H7 (cell line): Measurements from ENCODE around the gene ZNF778. TPM values are rescaled to one million over a fixed set of nuclear protein-coding genes. Genes with fewer than 3 reads are reported as not detected.
"Not testable (repeated sequence)": the region's sequence is repeated elsewhere in the genome, so short reads cannot be mapped to it uniquely, and the experiment has no call there.

Source experiments
- DNase-seq: peaks from one replicate; pipeline ENCODE4 v3.0.0; 2012
- H3K27me3 ChIP-seq: 2 replicates; pipeline ENCODE4 v1.6.0; 2011; ENCODE audit warnings: mild to moderate bottlenecking, low read length; ENCODE audit not compliant: control insufficient read depth, insufficient read depth
- H3K36me3 ChIP-seq: replicated peaks from 2 replicates; pipeline ENCODE4 v1.5.1; 2011; ENCODE audit warnings: low read length; ENCODE audit not compliant: control insufficient read depth, insufficient read depth
- H3K4me3 ChIP-seq: 2 replicates; pipeline ENCODE4 v1.5.1; 2011; ENCODE audit warnings: low read depth, mild to moderate bottlenecking, control low read depth, low read length, moderate library complexity; ENCODE audit not compliant: insufficient read depth
- total RNA-seq: library from RNA; depleted of rRNA; stranded (reverse); fragments of >200 nt; shearing (Covaris generic); gene quantifications from 2 replicates; pipeline ENCODE4 v1.2.3, GENCODE V29; 2014

ZNF778 gene
- total RNA-seq, 1 experiment from 2014 or later, result 12.3 TPM

GRCh38 chr16:89264800-89265550, 47.5 kb downstream of the ZNF778 start:
- Histone ChIP-seq H3K36me3 (peaks cover 8% of the 10 kb centered on the region), H3K4me3 (no peak overlapping the region), H3K27me3 (no peaks in the 10 kb centered on the region)
- DNase-seq, result peak; percentile 58

- Histone ChIP-seq H3K36me3 (peaks cover 9% of the 10 kb centered on the region), H3K27me3 (no peaks in the 10 kb centered on the region), H3K4me3 (no peak overlapping the region)
- DNase-seq, result peak; percentile 57
Measured at GRCh38 chr16:89265647-89266046, 48.1 kb downstream of the ZNF778 start.

GRCh38 chr16:89266521-89267134, 49.1 kb downstream of the ZNF778 start:
- Histone ChIP-seq H3K36me3 (peaks cover 12% of the 10 kb centered on the region), H3K27me3 (no peaks in the 10 kb centered on the region), H3K4me3 (no peak overlapping the region)
- DNase-seq, result peak; percentile 62

DNA sequence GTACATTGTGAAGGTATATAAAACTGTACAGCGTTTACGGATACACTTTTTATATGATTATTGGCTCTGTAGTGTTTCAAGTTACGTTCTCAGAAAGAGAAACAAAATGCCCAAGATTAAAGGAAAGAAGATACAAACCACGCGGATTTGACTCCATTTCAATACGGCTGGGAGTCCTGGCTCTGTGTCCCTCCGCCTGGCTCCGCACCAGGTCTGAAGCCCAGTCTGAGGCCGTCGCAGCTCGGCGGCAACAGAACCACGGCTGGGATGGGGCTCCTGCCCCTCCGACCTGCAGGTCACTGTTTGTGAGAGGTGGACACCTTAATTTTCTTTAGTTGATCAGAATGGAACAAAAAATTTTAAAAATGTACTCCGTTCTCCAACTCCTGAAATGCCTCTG, 50.2 kb downstream of the ZNF778 start:
- H3K27me3 ChIP-seq, H3K4me3 ChIP-seq, DNase-seq: not testable (repeated sequence)
- H3K36me3 ChIP-seq, result peaks cover 12% of the 10 kb centered on the region

- no peaks in the 10 kb centered on the region for H3K27me3 ChIP-seq
- no peak overlapping the region for H3K4me3 ChIP-seq
- peak; percentile 48 for DNase-seq
- H3K36me3 ChIP-seq, result peaks cover 15% of the 10 kb centered on the region
Measured at GRCh38 chr16:89268585-89268984, 51.1 kb downstream of the ZNF778 start.

- Histone ChIP-seq H3K27me3 (no peaks in the 10 kb centered on the region), H3K4me3 (no peak overlapping the region), H3K36me3 (peaks cover 18% of the 10 kb centered on the region)
- DNase-seq, result no peak
Measured at GRCh38 chr16:89268987-89269735, 51.7 kb downstream of the ZNF778 start.

DNA sequence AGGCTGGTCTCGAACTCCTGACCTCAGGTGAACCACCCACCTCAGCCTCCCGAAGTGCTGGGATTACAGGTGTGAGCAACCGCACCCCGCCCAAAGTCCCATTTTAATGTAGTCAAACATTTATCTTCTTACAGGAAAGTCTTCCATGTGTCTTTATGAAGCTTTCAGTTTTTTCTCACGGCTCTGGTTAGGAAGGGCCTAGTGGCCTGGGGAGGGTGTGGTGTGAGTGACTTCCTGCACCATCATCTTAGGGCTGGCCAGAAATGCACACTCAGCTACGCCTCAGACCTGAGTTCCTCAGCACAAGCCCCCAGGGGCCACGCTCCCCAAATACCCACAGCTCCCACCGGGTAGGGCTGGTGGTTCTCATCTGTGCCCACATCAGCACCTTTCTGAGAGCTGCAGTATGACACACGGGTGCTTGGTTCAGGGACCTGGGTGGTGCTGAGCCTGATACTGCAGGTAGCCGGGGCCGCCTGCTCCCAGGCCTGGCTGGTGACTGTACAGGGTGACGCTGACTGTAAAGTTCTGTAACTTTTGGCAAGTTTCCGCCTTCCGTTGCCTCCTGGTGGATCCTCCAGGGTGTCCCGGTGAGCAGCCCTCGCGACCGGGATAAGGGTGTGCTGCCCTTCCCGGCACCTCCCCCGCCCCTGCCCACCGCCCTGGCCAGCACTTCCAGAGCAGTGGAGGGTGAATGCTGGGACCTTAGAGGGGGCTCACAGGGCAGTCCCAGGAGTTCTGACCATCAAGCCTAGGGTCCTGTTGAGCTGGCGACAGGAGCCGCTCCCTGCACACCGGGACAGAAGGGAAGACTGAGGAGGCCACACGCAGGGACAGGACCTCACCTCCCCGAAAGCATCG, 52.5 kb downstream of the ZNF778 start:
- DNase-seq, result peak; percentile 61
- H3K36me3 ChIP-seq, result peaks cover 21% of the 10 kb centered on the region
- no peak overlapping the region for H3K4me3 ChIP-seq
- H3K27me3 ChIP-seq, result no peaks in the 10 kb centered on the region

DNA sequence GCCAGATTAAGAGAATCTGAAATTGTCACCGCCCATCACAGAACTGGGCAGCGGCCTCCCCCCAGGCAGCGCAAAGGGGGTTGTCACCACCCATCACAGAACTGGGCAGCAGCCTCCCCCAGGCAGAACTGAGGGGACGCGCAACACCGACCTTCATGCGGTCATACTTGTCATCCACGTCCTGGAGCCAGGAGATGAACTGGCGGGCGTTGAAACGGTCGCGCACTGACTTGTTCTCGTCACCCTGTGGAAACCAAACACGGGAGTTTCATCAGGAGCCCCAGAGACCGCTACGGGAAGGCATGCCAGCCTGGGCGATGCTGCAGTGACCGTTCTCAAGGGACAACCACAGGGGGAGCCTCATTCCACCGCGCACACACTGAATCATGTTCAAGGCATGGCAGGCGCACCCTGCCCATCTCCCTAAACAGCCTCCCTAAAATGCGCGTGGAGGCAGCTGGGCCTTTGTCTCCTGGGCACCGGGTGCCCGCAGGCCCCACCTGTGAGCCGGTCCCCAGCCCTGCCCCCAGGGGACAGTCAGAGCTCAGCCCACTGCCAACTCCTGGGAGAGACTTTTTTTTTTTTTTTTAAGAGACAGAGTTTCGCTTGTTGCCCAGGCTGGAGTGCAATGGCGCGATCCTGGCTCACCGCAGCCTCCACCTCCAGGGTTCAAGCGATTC, 53.3 kb downstream of the ZNF778 start:
- no peak overlapping the region for H3K4me3 ChIP-seq
- peak; percentile 46 for DNase-seq
- H3K27me3 ChIP-seq, result no peaks in the 10 kb centered on the region
- peaks cover 26% of the 10 kb centered on the region for H3K36me3 ChIP-seq

- Histone ChIP-seq H3K4me3 (no peak overlapping the region), H3K36me3 (peaks cover 27% of the 10 kb centered on the region), H3K27me3 (no peaks in the 10 kb centered on the region)
- DNase-seq, result no peak
Measured at GRCh38 chr16:89272631-89273030, 55.1 kb downstream of the ZNF778 start.

- Histone ChIP-seq H3K36me3 (peaks cover 29% of the 10 kb centered on the region), H3K4me3 (no peak overlapping the region), H3K27me3 (no peaks in the 10 kb centered on the region)
- DNase-seq, result no peak
Measured at GRCh38 chr16:89273741-89274472, 56.4 kb downstream of the ZNF778 start.

GRCh38 chr16:89274561-89275283, 57.2 kb downstream of the ZNF778 start:
- no peaks in the 10 kb centered on the region for H3K27me3 ChIP-seq
- H3K36me3 ChIP-seq, result peaks cover 26% of the 10 kb centered on the region
- H3K4me3 ChIP-seq, result no peak overlapping the region
- DNase-seq, result no peak

DNA sequence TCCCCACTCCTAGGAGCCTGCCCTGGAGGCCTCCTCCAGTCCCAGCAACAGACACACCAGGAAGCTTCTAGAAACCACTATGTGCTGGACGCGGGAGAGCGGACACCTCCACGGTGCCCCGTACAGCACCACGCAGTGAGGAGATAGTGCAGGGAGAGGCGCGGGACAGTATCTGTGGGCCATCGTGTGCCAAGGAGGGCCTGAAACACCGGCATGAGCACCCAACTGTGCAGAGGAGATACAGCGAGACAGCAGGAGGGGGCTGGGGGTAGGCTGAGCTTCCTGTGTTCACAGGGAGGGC, 57.7 kb downstream of the ZNF778 start:
- no peaks in the 10 kb centered on the region for H3K27me3 ChIP-seq
- no peak for DNase-seq
- H3K36me3 ChIP-seq, result peaks cover 22% of the 10 kb centered on the region
- H3K4me3 ChIP-seq, result no peak overlapping the region
